ENCODE results near the gene MAN2A1. TPM values are rescaled to one million over a fixed set of nuclear protein-coding genes. Genes with fewer than 3 reads are reported as not detected.

The MAN2A1 gene
- polyA plus RNA-seq, 1 experiment: 55.8 TPM

- no peak for TF ChIP-seq CTCF (IDR thresholded peaks at IDR 0.05; ENCODE audit: low read depth, low read length)
- peak; percentile 15 for DNase-seq (ENCODE audit: low read depth, low spot score)
- POLR2A ChIA-PET: interaction anchor here (0.6 to 0.8 kb wide), 2 partner anchors 122 to 177 kb away, joined by 3 to 4 read pairs; partner anchors contain the start of gene MAN2A1
- CTCF ChIA-PET: no interaction called here
- Histone ChIP-seq H3K9me3 (ENCODE audit: control insufficient read depth, insufficient read depth, low read length) (no peaks in the 10 kb centered on the region), H3K27me3 (ENCODE audit: control insufficient read depth, insufficient read depth, low read length) (no peaks in the 10 kb centered on the region), H3K27ac (ENCODE audit: low read depth, low read length) (peak overlapping the region; percentile 81), H3K4me3 (ENCODE audit: low read depth, low read length) (no peak overlapping the region)
These were observed 176.3 kb downstream of the MAN2A1 start for GRCh38 chr5:109866051-109866450.

DNA sequence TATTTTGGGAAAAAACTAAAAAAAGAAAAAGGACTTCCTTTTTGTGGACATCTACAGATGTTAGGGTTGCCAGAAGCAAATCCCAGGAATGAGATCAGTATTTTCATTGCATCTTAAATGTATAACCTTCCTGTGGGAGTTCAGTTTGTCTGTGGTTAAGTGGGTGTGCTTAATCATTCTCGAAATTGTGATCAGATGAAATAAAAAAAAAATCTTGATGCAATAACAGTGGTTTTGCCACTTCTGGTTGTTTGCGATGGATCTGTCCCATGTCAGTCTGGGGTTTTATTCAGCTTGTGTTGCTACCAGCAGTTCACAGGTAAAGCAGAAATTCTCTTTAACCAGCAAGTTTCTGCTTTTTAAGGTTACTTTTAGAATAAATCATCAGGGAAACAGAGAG, 179.0 kb downstream of the MAN2A1 start:
- CTCF ChIA-PET: no interaction called here
- H3K9me3 ChIP-seq (ENCODE audit: control insufficient read depth, insufficient read depth, low read length): no peaks in the 10 kb centered on the region
- DNase-seq (ENCODE audit: low read depth, low spot score): peak; percentile 10

GRCh38 chr5:109873687-109874086, 184.0 kb downstream of the MAN2A1 start:
- Histone ChIP-seq H3K27ac (ENCODE audit: low read depth, low read length) (no peak overlapping the region), H3K9me3 (ENCODE audit: control insufficient read depth, insufficient read depth, low read length) (no peaks in the 10 kb centered on the region), H3K27me3 (ENCODE audit: control insufficient read depth, insufficient read depth, low read length) (no peaks in the 10 kb centered on the region), H3K4me3 (ENCODE audit: low read depth, low read length) (no peak overlapping the region)
- ChIA-PET CTCF (no interaction called here), POLR2A (no interaction called here)
- DNase-seq (ENCODE audit: low read depth, low spot score): no peak
- no peak for TF ChIP-seq CTCF (IDR thresholded peaks at IDR 0.05; ENCODE audit: low read depth, low read length)

More for the DNA sequence above, 179.0 kb downstream of the MAN2A1 start:
- no peak for TF ChIP-seq CTCF (IDR thresholded peaks at IDR 0.05; ENCODE audit: low read depth, low read length)
- Histone ChIP-seq H3K4me3 (ENCODE audit: low read depth, low read length) (no peak overlapping the region), H3K27ac (ENCODE audit: low read depth, low read length) (no peak overlapping the region), H3K27me3 (ENCODE audit: control insufficient read depth, insufficient read depth, low read length) (no peaks in the 10 kb centered on the region)
- POLR2A ChIA-PET: no interaction called here

- DNase-seq (ENCODE audit: low read depth, low spot score): no peak
- Histone ChIP-seq H3K9me3 (ENCODE audit: control insufficient read depth, insufficient read depth, low read length) (no peaks in the 10 kb centered on the region), H3K27ac (ENCODE audit: low read depth, low read length) (no peak overlapping the region), H3K27me3 (ENCODE audit: control insufficient read depth, insufficient read depth, low read length) (no peaks in the 10 kb centered on the region), H3K4me3 (ENCODE audit: low read depth, low read length) (no peak overlapping the region)
- TF ChIP-seq CTCF (IDR thresholded peaks at IDR 0.05; ENCODE audit: low read depth, low read length): no peak
- POLR2A ChIA-PET: no interaction called here
- CTCF ChIA-PET: no interaction called here
These were observed 184.4 kb downstream of the MAN2A1 start for GRCh38 chr5:109874108-109874507.

DNA sequence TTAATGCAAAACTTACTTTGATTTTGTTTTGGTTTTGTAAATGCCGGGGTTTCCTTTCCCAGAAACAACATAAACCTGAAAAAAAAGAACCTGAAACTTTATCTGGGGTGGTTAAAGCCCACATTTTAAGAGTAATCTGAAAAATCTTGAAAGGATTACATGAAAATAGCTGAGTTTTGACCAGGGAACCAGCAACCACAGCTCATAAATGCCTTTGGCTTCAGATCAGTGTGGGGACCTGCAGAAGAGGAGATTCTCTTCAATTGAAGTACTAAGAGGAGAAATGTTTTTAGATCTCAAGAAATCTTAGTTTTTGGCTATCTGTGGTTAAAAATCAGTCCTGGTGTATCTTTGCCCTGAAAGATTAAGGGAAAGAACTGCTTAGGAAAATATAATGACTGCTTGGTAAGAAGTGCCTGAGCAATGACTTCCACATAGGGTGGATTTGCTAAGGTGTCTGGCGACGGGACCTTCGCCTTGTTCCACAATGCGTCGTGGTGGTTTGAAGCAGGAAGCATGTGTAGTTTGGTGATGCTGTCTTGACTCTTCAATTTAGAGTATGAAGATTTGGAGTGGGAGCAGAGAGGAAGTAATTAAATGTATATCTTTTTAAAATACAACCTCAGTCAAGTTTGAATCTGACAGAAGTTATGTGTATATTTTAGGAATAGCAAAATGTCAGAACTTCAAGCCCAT, 186.5 kb downstream of the MAN2A1 start:
- H3K27ac ChIP-seq (ENCODE audit: low read depth, low read length): no peak overlapping the region
- ChIA-PET CTCF (no interaction called here), POLR2A (no interaction called here)
- no peaks in the 10 kb centered on the region for H3K27me3 ChIP-seq (ENCODE audit: control insufficient read depth, insufficient read depth, low read length)
- no peak overlapping the region for H3K4me3 ChIP-seq (ENCODE audit: low read depth, low read length)
- TF ChIP-seq CTCF (IDR thresholded peaks at IDR 0.05; ENCODE audit: low read depth, low read length): no peak
- H3K9me3 ChIP-seq (ENCODE audit: control insufficient read depth, insufficient read depth, low read length): no peaks in the 10 kb centered on the region
- no peak for DNase-seq (ENCODE audit: low read depth, low spot score)

Data from AG04450 (cell line).